H9 (cell line): ENCODE results near the gene SAP30L. TPM values are rescaled to one million over a fixed set of nuclear protein-coding genes. Genes with fewer than 3 reads are reported as not detected.

Experiments used
- DNase-seq: peaks from one replicate; pipeline ENCODE4 v3.0.0-alpha.2; 2017
- H2AFZ ChIP-seq: one replicate; pipeline ENCODE4 v1.6.1; 2013; ENCODE audit warnings: mild to moderate bottlenecking, low read length, control low read depth, moderate library complexity
- H2AK5ac ChIP-seq: 2 replicates; pipeline ENCODE4 v1.6.1; 2013; ENCODE audit warnings: low read length, control low read depth, mixed read lengths; ENCODE audit not compliant: insufficient read length
- H2BK120ac ChIP-seq: one replicate; pipeline ENCODE4 v1.6.1; 2013; ENCODE audit warnings: low read depth, mild to moderate bottlenecking, low read length, control low read depth, inconsistent platforms; ENCODE audit not compliant: poor library complexity, severe bottlenecking
- H2BK12ac ChIP-seq: 2 replicates; pipeline ENCODE4 v1.6.1; 2013; ENCODE audit warnings: low read length, control low read depth, mixed read lengths, low read depth; ENCODE audit not compliant: insufficient read length
- H2BK15ac ChIP-seq: 2 replicates; pipeline ENCODE4 v1.6.1; 2013; ENCODE audit warnings: low read depth, low read length, control low read depth
- H2BK20ac ChIP-seq: one replicate; pipeline ENCODE4 v1.6.1; 2013; ENCODE audit warnings: low read depth, mild to moderate bottlenecking, low read length, control low read depth, inconsistent platforms; ENCODE audit not compliant: poor library complexity, severe bottlenecking
- H2BK5ac ChIP-seq: 2 replicates; pipeline ENCODE4 v1.6.1; 2013; ENCODE audit warnings: low read length, control low read depth, mixed read lengths; ENCODE audit not compliant: insufficient read length
- H3K14ac ChIP-seq: 2 replicates; pipeline ENCODE4 v1.6.1; 2013; ENCODE audit warnings: low read length, control low read depth; ENCODE audit not compliant: insufficient read depth
- H3K18ac ChIP-seq: 2 replicates; pipeline ENCODE4 v1.6.1; 2013; ENCODE audit warnings: low read depth, mild to moderate bottlenecking, mixed read lengths, low read length, control low read depth; ENCODE audit not compliant: insufficient read length
- H3K23ac ChIP-seq: 2 replicates; pipeline ENCODE4 v1.6.1; 2013; ENCODE audit warnings: low read length, control low read depth, mixed read lengths, low read depth; ENCODE audit not compliant: insufficient read length
- H3K23me2 ChIP-seq: 2 replicates; pipeline ENCODE4 v1.6.1; 2013; ENCODE audit warnings: low read depth, mild to moderate bottlenecking, mixed read lengths, low read length, control low read depth; ENCODE audit not compliant: insufficient read length, poor library complexity, severe bottlenecking
- H3K27ac ChIP-seq: 2 replicates; pipeline ENCODE4 v1.5.1; 2013; ENCODE audit warnings: low read length, control low read depth, mixed read lengths, low read depth; ENCODE audit not compliant: insufficient read length
- H3K27me3 ChIP-seq: 2 replicates; pipeline ENCODE4 v1.6.1; 2013; ENCODE audit warnings: low read length, control low read depth, inconsistent platforms; ENCODE audit not compliant: insufficient read depth
- H3K4ac ChIP-seq: 2 replicates; pipeline ENCODE4 v1.6.1; 2013; ENCODE audit warnings: low read depth, mild to moderate bottlenecking, control low read depth, inconsistent platforms, low read length, moderate library complexity
- H3K4me1 ChIP-seq: 2 replicates; pipeline ENCODE4 v1.6.1; 2013; ENCODE audit warnings: low read length, control low read depth, inconsistent platforms; ENCODE audit not compliant: insufficient read depth
- H3K4me2 ChIP-seq: 2 replicates; pipeline ENCODE4 v1.6.1; 2013; ENCODE audit warnings: low read length, control low read depth, mixed read lengths; ENCODE audit not compliant: insufficient read length, insufficient read depth
- H3K56ac ChIP-seq: 2 replicates; pipeline ENCODE4 v1.6.1; 2013; ENCODE audit warnings: low read depth, mild to moderate bottlenecking, mixed read lengths, low read length, control low read depth; ENCODE audit not compliant: insufficient read length
- H3K79me1 ChIP-seq: 2 replicates; pipeline ENCODE4 v1.6.1; 2013; ENCODE audit warnings: low read depth, mild to moderate bottlenecking, moderate library complexity, low read length, control low read depth, inconsistent platforms; ENCODE audit not compliant: insufficient read depth, poor library complexity, severe bottlenecking
- H3K79me2 ChIP-seq: 2 replicates; pipeline ENCODE4 v1.6.1; 2013; ENCODE audit warnings: low read length, control low read depth, inconsistent platforms; ENCODE audit not compliant: insufficient read depth
- H3K9ac ChIP-seq: 2 replicates; pipeline ENCODE4 v1.6.1; 2013; ENCODE audit warnings: low read length, control low read depth, mixed read lengths; ENCODE audit not compliant: insufficient read length; ENCODE audit errors: extremely low read depth
- H3K9me3 ChIP-seq: one replicate; pipeline ENCODE4 v1.6.1; 2013; ENCODE audit warnings: low read depth, low read length, inconsistent platforms; ENCODE audit not compliant: control insufficient read depth
- H3T11ph ChIP-seq: one replicate; pipeline ENCODE4 v1.6.1; 2013; ENCODE audit warnings: mild to moderate bottlenecking, low read length, control low read depth, inconsistent platforms
- H4K20me1 ChIP-seq: one replicate; pipeline ENCODE4 v1.6.1; 2013; ENCODE audit not compliant: control insufficient read depth, insufficient read length, insufficient read depth
- H4K5ac ChIP-seq: 2 replicates; pipeline ENCODE4 v1.6.1; 2013; ENCODE audit warnings: low read depth, mild to moderate bottlenecking, mixed read lengths, low read length, control low read depth; ENCODE audit not compliant: insufficient read length
- H4K8ac ChIP-seq: replicated peaks from 2 replicates; pipeline ENCODE4 v1.6.1; 2013; ENCODE audit warnings: low read length, control low read depth, mixed read lengths, low read depth; ENCODE audit not compliant: insufficient read length
- H4K91ac ChIP-seq: 2 replicates; pipeline ENCODE4 v1.6.1; 2013; ENCODE audit warnings: low read depth, mild to moderate bottlenecking, moderate library complexity, mixed read lengths, low read length, control low read depth; ENCODE audit not compliant: insufficient read length
- H3K27ac Mint-ChIP-seq, 3 experiments: 2 replicates in 2 of 3; 3 replicates in 1 of 3; pipeline ENCODE4 v1.8.0; 2020 to 2021; ENCODE audit warnings: mixed read lengths in 3 of 3, mild to moderate bottlenecking in 1 of 3, moderate library complexity in 1 of 3
- H3K27me3 Mint-ChIP-seq: 2 replicates; pipeline ENCODE4 v1.8.0; 2021; ENCODE audit warnings: low read depth, mild to moderate bottlenecking, moderate library complexity, mixed read lengths
- H3K36me3 Mint-ChIP-seq, 3 experiments: 2 replicates in 2 of 3; 3 replicates in 1 of 3; pipeline ENCODE4 v1.8.0; 2020 to 2021; ENCODE audit warnings: low read depth in 3 of 3, mixed read lengths in 3 of 3; ENCODE audit not compliant: insufficient read depth in 1 of 3
- H3K4me1 Mint-ChIP-seq, 2 experiments: 2 replicates each; pipeline ENCODE4 v1.8.0; 2020; ENCODE audit warnings: mixed read lengths in 2 of 2
- H3K4me3 Mint-ChIP-seq, 2 experiments: 2 replicates in 1 of 2; 3 replicates in 1 of 2; pipeline ENCODE4 v1.8.0; 2020 to 2021; ENCODE audit warnings: mild to moderate bottlenecking in 2 of 2, mixed read lengths in 2 of 2, moderate library complexity in 1 of 2
- H3K9me3 Mint-ChIP-seq, 2 experiments: 2 replicates in 1 of 2; 3 replicates in 1 of 2; pipeline ENCODE4 v1.8.0; 2020; ENCODE audit warnings: mild to moderate bottlenecking in 2 of 2, mixed read lengths in 2 of 2, moderate library complexity in 1 of 2
- whole genome bisulfite sequencing: extraction: QIAGEN DNeasy Blood & Tissue Kit; methylation state at CpG from one replicate; pipeline ENCODE4 v1.1.7; 2013; ENCODE audit warnings: missing lambda C conversion rate, low lambda C conversion rate, mixed read lengths; ENCODE audit not compliant: insufficient read length; ENCODE audit errors: extremely low coverage; 5-methylcytosine and 5-hydroxymethylcytosine counted together
- total RNA-seq: library from RNA; stranded (reverse); gene quantifications from 2 replicates; pipeline ENCODE4 v1.2.1, GENCODE V29; 2021
- TF ChIP-seq, protein P1 (sequence below): fragments of 200-600 bp; sonication (generic); conservative IDR thresholded peaks from 3 replicates; pipeline ENCODE4 v1.8.0; 2021; ENCODE audit warnings: antibody characterized with exemption, mild to moderate bottlenecking

Gene SAP30L
- total RNA-seq, 1 experiment from 2014 or later = 25.0 TPM

DNA sequence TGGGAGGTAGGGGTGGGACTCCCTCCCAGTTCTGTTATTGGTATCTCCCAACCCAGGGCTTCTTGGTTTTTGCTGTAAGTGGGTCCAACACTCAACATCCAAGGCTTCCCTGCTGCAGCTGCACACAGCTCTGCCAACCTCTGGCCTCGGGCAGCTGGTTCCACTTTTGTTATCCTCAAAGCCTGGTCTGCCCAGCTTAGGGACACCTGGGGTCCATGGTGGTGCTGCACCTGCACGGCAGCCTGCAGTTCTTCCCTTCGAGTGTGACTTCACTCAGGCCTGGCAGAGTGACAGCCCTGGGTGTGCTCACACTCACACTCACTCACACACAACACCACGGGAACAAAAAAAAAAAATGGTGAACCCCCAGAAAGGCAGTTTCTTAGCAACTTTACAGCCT, 15.3 kb upstream of the SAP30L start:
- peaks cover 0 to 6% of the 10 kb centered on the region in 2 experiments; a peak in 2 of 5 replicates for H3K9me3 Mint-ChIP-seq
- no peak overlapping the region for H3K27ac ChIP-seq

More for the DNA sequence above, 15.3 kb upstream of the SAP30L start:
- no peak overlapping the region for H4K91ac ChIP-seq
- H3K27me3 ChIP-seq = no peaks in the 10 kb centered on the region
- no peaks in the 10 kb centered on the region for H3K23me2 ChIP-seq
- TF ChIP-seq, protein P1, sequence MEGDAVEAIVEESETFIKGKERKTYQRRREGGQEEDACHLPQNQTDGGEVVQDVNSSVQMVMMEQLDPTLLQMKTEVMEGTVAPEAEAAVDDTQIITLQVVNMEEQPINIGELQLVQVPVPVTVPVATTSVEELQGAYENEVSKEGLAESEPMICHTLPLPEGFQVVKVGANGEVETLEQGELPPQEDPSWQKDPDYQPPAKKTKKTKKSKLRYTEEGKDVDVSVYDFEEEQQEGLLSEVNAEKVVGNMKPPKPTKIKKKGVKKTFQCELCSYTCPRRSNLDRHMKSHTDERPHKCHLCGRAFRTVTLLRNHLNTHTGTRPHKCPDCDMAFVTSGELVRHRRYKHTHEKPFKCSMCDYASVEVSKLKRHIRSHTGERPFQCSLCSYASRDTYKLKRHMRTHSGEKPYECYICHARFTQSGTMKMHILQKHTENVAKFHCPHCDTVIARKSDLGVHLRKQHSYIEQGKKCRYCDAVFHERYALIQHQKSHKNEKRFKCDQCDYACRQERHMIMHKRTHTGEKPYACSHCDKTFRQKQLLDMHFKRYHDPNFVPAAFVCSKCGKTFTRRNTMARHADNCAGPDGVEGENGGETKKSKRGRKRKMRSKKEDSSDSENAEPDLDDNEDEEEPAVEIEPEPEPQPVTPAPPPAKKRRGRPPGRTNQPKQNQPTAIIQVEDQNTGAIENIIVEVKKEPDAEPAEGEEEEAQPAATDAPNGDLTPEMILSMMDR = no peak
- Mint-ChIP-seq H3K4me3 (no peak overlapping the region), H3K4me1 (no peaks in the 10 kb centered on the region), H3K27ac (no peak overlapping the region), H3K27me3 (no peaks in the 10 kb centered on the region; the same call in 1 of the 2 replicates), H3K36me3 (peaks cover 0 to 5% (median 4%) of the 10 kb centered on the region in 3 experiments; a peak in 5 of 7 replicates)
- H3K9me3 ChIP-seq = no peaks in the 10 kb centered on the region
- H3K18ac ChIP-seq = no peak overlapping the region
- no peaks in the 10 kb centered on the region for H3K4me1 ChIP-seq
- no peak overlapping the region for H2BK120ac ChIP-seq
- no peak overlapping the region for H2BK12ac ChIP-seq
- no CpG with 5 or more reads among the region's 4 CpGs for WGBS
- no peak overlapping the region for H2BK5ac ChIP-seq
- H3K79me2 ChIP-seq = no peaks in the 10 kb centered on the region
- H3K9ac ChIP-seq = no peak overlapping the region
- H3K14ac ChIP-seq = no peak overlapping the region
- no peak overlapping the region for H2AFZ ChIP-seq
- H3K56ac ChIP-seq = no peak overlapping the region
- no peaks in the 10 kb centered on the region for H3K79me1 ChIP-seq
- H4K20me1 ChIP-seq = no peaks in the 10 kb centered on the region
- no peak overlapping the region for H3K23ac ChIP-seq
- H3K4ac ChIP-seq = no peak overlapping the region
- no peak overlapping the region for H2BK15ac ChIP-seq
- no peak overlapping the region for H4K8ac ChIP-seq
- no peak overlapping the region for H2AK5ac ChIP-seq
- H2BK20ac ChIP-seq = no peak overlapping the region
- H3T11ph ChIP-seq = no peak overlapping the region
- H3K4me2 ChIP-seq = no peak overlapping the region
- no peak for DNase-seq
- H4K5ac ChIP-seq = no peak overlapping the region
